Measurements from ENCODE around the gene RNF151.

Gene RNF151

GRCh38 chr16:1942047-1942809, 24.4 kb upstream of the RNF151 start:
- CTCF ChIA-PET, result interaction anchor here (1.2 to 7.4 kb wide), 6 partner anchors 10 to 168 kb away, joined by 3 to 80 read pairs (median 4); partner anchors contain the start of gene RPS2
- DNase-seq (ENCODE audit: low read depth, low spot score), result no peak
- POLR2A ChIA-PET, result no interaction called here

GRCh38 chr16:1942810-1943726, 23.6 kb upstream of the RNF151 start, which contains the start of gene MSRB1:
Gene MSRB1, minus strand, starts transcription at chr16:1943199. Its CDS starts 43 bp downstream, at chr16:1943156.
- ChIA-PET CTCF (interaction anchor here (0.6 to 7.4 kb wide), 9 partner anchors 9 to 297 kb away, joined by 3 to 80 read pairs (median 3); no protein-coding TSS in a partner anchor), POLR2A (interaction anchor here (1.0 to 4.7 kb wide), 3 partner anchors 14 to 66 kb away, joined by 3 to 45 read pairs (median 3); partner anchors contain the start of gene RPS2)
- TF ChIP-seq CTCF (IDR thresholded peaks at IDR 0.05; ENCODE audit: insufficient read depth, low read length, missing control alignments), result no peak
- DNase-seq (ENCODE audit: low read depth, low spot score), result peak; percentile 65
- peak within 1 kb of the TSS; percentile 87 for H3K4me3 ChIP-seq (ENCODE audit: low read depth, low read length)

More at GRCh38 chr16:1942047-1942809, 24.4 kb upstream of the RNF151 start:
- H3K4me3 ChIP-seq (ENCODE audit: low read depth, low read length), result peak overlapping the region; percentile 87
- TF ChIP-seq CTCF (IDR thresholded peaks at IDR 0.05; ENCODE audit: insufficient read depth, low read length, missing control alignments), result no peak

- POLR2A ChIA-PET, result interaction anchor here (4.7 kb wide), 1 partner anchor 20 kb away, joined by 45 read pairs; the partner anchor contains the start of gene RPS2
- no peak overlapping the region for H3K4me3 ChIP-seq (ENCODE audit: low read depth, low read length)
- DNase-seq (ENCODE audit: low read depth, low spot score), result no peak
- CTCF ChIA-PET, result interaction anchor here (2.3 to 7.4 kb wide), 2 partner anchors 15 to 16 kb away, joined by 14 to 80 read pairs; no protein-coding TSS in a partner anchor
- no peak for TF ChIP-seq CTCF (IDR thresholded peaks at IDR 0.05; ENCODE audit: insufficient read depth, low read length, missing control alignments)
Observed at GRCh38 chr16:1944612-1945199, 21.9 kb upstream of the RNF151 start.

GRCh38 chr16:1945559-1946391, 20.9 kb upstream of the RNF151 start:
- CTCF ChIA-PET, result interaction anchor here (1.4 to 2.3 kb wide), 2 partner anchors 17 to 19 kb away, joined by 3 to 14 read pairs; partner anchors contain the start of gene RPS2
- no peak for DNase-seq (ENCODE audit: low read depth, low spot score)
- TF ChIP-seq CTCF (IDR thresholded peaks at IDR 0.05; ENCODE audit: insufficient read depth, low read length, missing control alignments), result no peak
- POLR2A ChIA-PET, result interaction anchor here (4.7 kb wide), 1 partner anchor 19 kb away, joined by 45 read pairs; the partner anchor contains the start of gene RPS2
- no peak overlapping the region for H3K4me3 ChIP-seq (ENCODE audit: low read depth, low read length)
